ENCODE measurements around the gene LDLR.
"Not testable (repeated sequence)": the region's sequence is repeated elsewhere in the genome, so short reads cannot be mapped to it uniquely, and the experiment has no call there.

The LDLR gene

GRCh38 chr19:11088506-11089253 is 583 bp upstream of the LDLR start:
- peak; percentile 73 for DNase-seq (ENCODE audit: low read depth)
- TF ChIP-seq CTCF (conservative IDR thresholded peaks at IDR 0.05; ENCODE audit: control insufficient read depth, insufficient read depth, low read depth, low read length) = no peak
- peak overlapping the region; percentile 97 for H3K4me3 ChIP-seq (ENCODE audit: control insufficient read depth, low read depth, low read length)

GRCh38 chr19:11090014-11090263 is 676 bp downstream of the LDLR start:
- not testable (repeated sequence) for DNase-seq (ENCODE audit: low read depth)
- peak overlapping the region; percentile 97 for H3K4me3 ChIP-seq (ENCODE audit: control insufficient read depth, low read depth, low read length)

GRCh38 chr19:11090264-11090996 is 1.2 kb downstream of the LDLR start:
- DNase-seq (ENCODE audit: low read depth) = peak; percentile 91
- H3K4me3 ChIP-seq (ENCODE audit: control insufficient read depth, low read depth, low read length) = peak overlapping the region; percentile 97
- TF ChIP-seq CTCF (conservative IDR thresholded peaks at IDR 0.05; ENCODE audit: control insufficient read depth, insufficient read depth, low read depth, low read length) = no peak

- H3K4me3 ChIP-seq (ENCODE audit: control insufficient read depth, low read depth, low read length) = peak overlapping the region; percentile 97
- no peak for TF ChIP-seq CTCF (conservative IDR thresholded peaks at IDR 0.05; ENCODE audit: control insufficient read depth, insufficient read depth, low read depth, low read length)
- DNase-seq (ENCODE audit: low read depth) = no peak
Observed at GRCh38 chr19:11090997-11091702, 1.9 kb downstream of the LDLR start.

GRCh38 chr19:11091703-11092153 is 2.5 kb downstream of the LDLR start:
- peak overlapping the region; percentile 97 for H3K4me3 ChIP-seq (ENCODE audit: control insufficient read depth, low read depth, low read length)
- peak; percentile 86 for DNase-seq (ENCODE audit: low read depth)
- TF ChIP-seq CTCF (conservative IDR thresholded peaks at IDR 0.05; ENCODE audit: control insufficient read depth, insufficient read depth, low read depth, low read length) = no peak

- TF ChIP-seq CTCF (conservative IDR thresholded peaks at IDR 0.05; ENCODE audit: control insufficient read depth, insufficient read depth, low read depth, low read length) = no peak
- peak; percentile 67 for DNase-seq (ENCODE audit: low read depth)
- H3K4me3 ChIP-seq (ENCODE audit: control insufficient read depth, low read depth, low read length) = peak overlapping the region; percentile 97
Observed at GRCh38 chr19:11092181-11092538, 2.9 kb downstream of the LDLR start.

- DNase-seq (ENCODE audit: low read depth) = no peak
- no peak for TF ChIP-seq CTCF (conservative IDR thresholded peaks at IDR 0.05; ENCODE audit: control insufficient read depth, insufficient read depth, low read depth, low read length)
- H3K4me3 ChIP-seq (ENCODE audit: control insufficient read depth, low read depth, low read length) = no peak overlapping the region
Observed at GRCh38 chr19:11093689-11094238, 4.5 kb downstream of the LDLR start.
